Tibial nerve (tissue), 4 donors: ENCODE measurements around the gene SNAPC2. TPM values are rescaled to one million over a fixed set of nuclear protein-coding genes. Genes with fewer than 3 reads are reported as not detected.

ENCODE experiments used
- DNase-seq, 2 donors: peaks; one replicate each; pipeline ENCODE4 v3.0.0-alpha.2; 2019; ENCODE audit warnings: low spot score in 2 of 2
- H3K27ac ChIP-seq, 4 donors: fragments of 200-600 bp; sonication (generic) in 3 of 4; one replicate each; pipeline ENCODE4 v1.5.1; 2017 to 2019; ENCODE audit warnings: mild to moderate bottlenecking in 1 of 4
- H3K27me3 ChIP-seq, 2 donors: fragments of 200-600 bp; sonication (generic) in 1 of 2; one replicate each; pipeline versions ENCODE4 v1.5.1 to v1.6.0; 2017 to 2019
- H3K36me3 ChIP-seq, 3 donors: fragments of 200-600 bp; sonication (generic); one replicate each; pipeline ENCODE4 v1.5.1; 2018 to 2019
- H3K4me1 ChIP-seq, 4 donors: fragments of 200-600 bp; sonication (generic) in 3 of 4; one replicate each; pipeline ENCODE4 v1.5.1; 2017 to 2019
- H3K4me3 ChIP-seq, 4 donors: fragments of 200-600 bp; sonication (generic) in 3 of 4; one replicate each; pipeline ENCODE4 v1.5.1; 2017 to 2019; ENCODE audit warnings: mild to moderate bottlenecking in 1 of 4, moderate library complexity in 1 of 4
- H3K9me3 ChIP-seq, 4 donors: fragments of 200-600 bp; sonication (generic) in 3 of 4; one replicate each; pipeline ENCODE4 v1.5.1; 2017 to 2019
- CTCF ChIP-seq, 5 experiments: fragments of 200-600 bp in 3 of 5; fragments of 450-650 bp in 2 of 5; sonication (generic) in 3 of 5; IDR thresholded peaks; one replicate each; pipeline ENCODE4 v1.5.1; 2016 to 2019; ENCODE audit warnings: antibody characterized with exemption in 5 of 5, mild to moderate bottlenecking in 3 of 5, moderate library complexity in 2 of 5
- EP300 ChIP-seq, 2 donors: sonication (generic); formaldehyde crosslinking; IDR thresholded peaks; one replicate each; pipeline ENCODE4 v1.6.1; 2017; ENCODE audit warnings: antibody characterized with exemption in 2 of 2, mild to moderate bottlenecking in 1 of 2
- POLR2A ChIP-seq, 2 donors: fragments of 450-650 bp; IDR thresholded peaks; one replicate each; pipeline ENCODE4 v1.6.1; 2017; ENCODE audit warnings: antibody characterized with exemption in 2 of 2, mild to moderate bottlenecking in 2 of 2, moderate library complexity in 2 of 2
- WGBS, 2 donors: methylation state at CpG; one replicate each; pipeline ENCODE4 v1.1.5; 2018; 5-methylcytosine and 5-hydroxymethylcytosine counted together
- total RNA-seq, 4 donors: library from RNA; depleted of rRNA; stranded (reverse); fragments of >200 nt; gene quantifications; one replicate each; pipeline ENCODE4 v1.1.0, GENCODE V29; 2016

Gene SNAPC2
- total RNA-seq, 4 donors from 2014 or later: 11.6 to 26.4 (median 16.1) TPM

GRCh38 chr19:7912697-7913564 lies 7.2 kb upstream of the SNAPC2 start:
- Histone ChIP-seq H3K9me3 (no peaks in the 10 kb centered on the region), H3K4me3 (no peak overlapping the region), H3K27me3 (peaks cover 0 to 33% of the 10 kb centered on the region in 2 donors), H3K4me1 (peaks cover 0 to 30% (median 18%) of the 10 kb centered on the region in 4 donors), H3K36me3 (peaks cover 6 to 62% (median 22%) of the 10 kb centered on the region in 3 donors), H3K27ac (no peak overlapping the region)
- WGBS, 2 donors: 87 to 92% methylated on average over 36 to 38 of the region's 39 CpGs
- no peak for DNase-seq
- no peak for TF ChIP-seq CTCF (IDR thresholded peaks at IDR 0.05)
- TF ChIP-seq POLR2A (IDR thresholded peaks at IDR 0.05): no peak
- no peak for TF ChIP-seq EP300 (IDR thresholded peaks at IDR 0.05)

GRCh38 chr19:7913652-7914051 lies 6.5 kb upstream of the SNAPC2 start:
- no peaks in the 10 kb centered on the region for H3K9me3 ChIP-seq
- TF ChIP-seq POLR2A (IDR thresholded peaks at IDR 0.05) (no peak), CTCF (IDR thresholded peaks at IDR 0.05) (no peak), EP300 (IDR thresholded peaks at IDR 0.05) (no peak)
- peaks cover 0 to 41% of the 10 kb centered on the region in 2 donors for H3K27me3 ChIP-seq
- no peak for DNase-seq
- H3K4me1 ChIP-seq: peaks cover 0 to 30% (median 19%) of the 10 kb centered on the region in 4 donors
- no peak overlapping the region for H3K4me3 ChIP-seq
- H3K36me3 ChIP-seq: peaks cover 6 to 56% (median 22%) of the 10 kb centered on the region in 3 donors
- no peak overlapping the region for H3K27ac ChIP-seq
- 74 to 81% methylated on average over 10 of the region's 10 CpGs for WGBS, 2 donors

DNA sequence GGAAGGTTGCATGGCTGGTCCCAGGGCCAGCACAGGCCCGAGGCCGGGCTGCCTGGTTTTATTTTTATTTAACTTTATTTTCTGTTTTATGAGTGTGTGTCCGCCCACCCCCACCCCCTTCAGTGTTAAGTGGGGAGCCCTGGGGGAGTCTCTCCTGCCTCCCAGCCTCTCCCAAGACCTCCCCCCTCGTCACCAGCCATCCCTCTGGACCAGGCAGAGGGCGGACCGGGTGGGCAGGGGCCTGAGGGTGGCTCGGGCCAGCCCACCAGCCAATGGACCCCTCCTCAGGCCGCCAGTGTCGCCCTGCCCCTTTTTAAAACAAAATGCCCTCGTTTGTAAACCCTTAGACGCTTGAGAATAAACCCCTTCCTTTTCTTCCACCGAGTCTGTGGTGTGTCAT lies 6.0 kb upstream of the SNAPC2 start:
- peaks cover 0 to 34% (median 19%) of the 10 kb centered on the region in 4 donors for H3K4me1 ChIP-seq
- no peaks in the 10 kb centered on the region for H3K9me3 ChIP-seq
- no peak for DNase-seq
- H3K4me3 ChIP-seq: no peak overlapping the region
- TF ChIP-seq POLR2A (IDR thresholded peaks at IDR 0.05): no peak
- TF ChIP-seq EP300 (IDR thresholded peaks at IDR 0.05): no peak
- no peak for TF ChIP-seq CTCF (IDR thresholded peaks at IDR 0.05)
- peaks cover 0 to 45% of the 10 kb centered on the region in 2 donors for H3K27me3 ChIP-seq
- peaks cover 6 to 51% (median 22%) of the 10 kb centered on the region in 3 donors for H3K36me3 ChIP-seq
- H3K27ac ChIP-seq: no peak overlapping the region
- WGBS, 2 donors: 49% methylated on average over 12 of the region's 12 CpGs

GRCh38 chr19:7914598-7915045 lies 5.5 kb upstream of the SNAPC2 start, which contains the start of gene TGFBR3L:
TSS of gene TGFBR3L (plus strand) at chr19:7914830.
- Histone ChIP-seq H3K4me1 (peaks cover 0 to 39% (median 19%) of the 10 kb centered on the region in 4 donors), H3K9me3 (no peaks in the 10 kb centered on the region), H3K27me3 (peaks cover 0 to 48% of the 10 kb centered on the region in 2 donors), H3K27ac (no peak within 1 kb of the TSS), H3K36me3 (peaks cover 6 to 46% (median 22%) of the 10 kb centered on the region in 3 donors), H3K4me3 (no peak within 1 kb of the TSS)
- WGBS, 2 donors: 63 to 77% methylated on average over 8 to 9 of the region's 12 CpGs
- no peak for DNase-seq
- TF ChIP-seq POLR2A (IDR thresholded peaks at IDR 0.05) (no peak), EP300 (IDR thresholded peaks at IDR 0.05) (no peak)

DNA sequence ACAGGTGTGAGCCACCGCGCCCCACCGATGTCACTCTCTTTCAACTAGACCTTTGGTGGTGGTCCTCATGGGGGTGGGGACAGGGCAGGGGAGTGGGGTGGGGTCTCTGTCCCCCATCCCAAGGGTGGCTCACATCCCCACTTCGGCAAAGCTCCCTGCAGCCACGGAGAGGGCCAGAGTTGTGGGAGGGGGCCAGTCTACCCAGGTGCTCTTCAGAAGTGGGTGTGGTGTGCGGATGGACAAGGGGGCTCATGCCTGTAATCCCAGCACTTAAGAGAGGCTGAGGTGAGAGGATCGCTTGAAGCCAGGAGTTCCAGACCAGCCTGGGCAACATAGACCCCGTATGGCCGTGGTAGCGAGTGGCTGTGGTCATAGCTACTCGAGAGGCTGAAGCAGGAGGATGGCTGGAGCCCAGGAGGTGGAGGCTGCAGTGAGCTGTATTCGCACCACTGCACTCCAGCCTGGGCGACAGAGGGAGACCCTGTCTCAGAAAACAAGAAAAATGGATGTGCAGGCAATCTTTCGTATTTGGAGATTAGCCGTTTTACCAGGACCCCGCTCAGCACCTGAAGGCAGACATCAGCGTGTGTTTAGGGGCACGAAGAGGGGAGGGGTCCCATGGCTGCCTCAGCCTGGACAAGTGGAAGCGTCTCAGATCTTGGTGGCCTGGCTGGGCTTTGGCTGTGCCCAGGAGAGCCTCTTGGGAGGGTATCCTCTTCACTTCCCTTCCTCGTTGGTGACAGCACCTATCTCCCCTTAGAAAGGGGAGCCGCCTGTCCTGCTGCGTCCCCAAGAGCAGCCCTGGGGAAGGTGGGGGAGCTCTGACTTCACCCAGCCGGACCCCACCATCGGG lies 4.7 kb upstream of the SNAPC2 start:
- Histone ChIP-seq H3K9me3 (no peaks in the 10 kb centered on the region), H3K27me3 (peaks cover 0 to 48% of the 10 kb centered on the region in 2 donors), H3K27ac (no peak overlapping the region), H3K4me3 (no peak overlapping the region), H3K36me3 (peaks cover 5 to 38% (median 17%) of the 10 kb centered on the region in 3 donors), H3K4me1 (peaks cover 0 to 43% (median 19%) of the 10 kb centered on the region in 4 donors)
- DNase-seq: no peak
- WGBS, 2 donors: 49 to 50% methylated on average over 19 to 20 of the region's 24 CpGs
- TF ChIP-seq POLR2A (IDR thresholded peaks at IDR 0.05) (no peak), EP300 (IDR thresholded peaks at IDR 0.05) (no peak), CTCF (IDR thresholded peaks at IDR 0.05) (no peak)
